Body of pancreas (tissue), 4 donors: Measurements from ENCODE around the gene EZH2. TPM values are rescaled to one million over a fixed set of nuclear protein-coding genes. Genes with fewer than 3 reads are reported as not detected.

Experiments used
- ATAC-seq: fragments of 150-250 bp; one replicate; pipeline ENCODE4 v1.9.1; 2016
- DNase-seq, 4 donors: peaks; one replicate each; pipeline ENCODE4 v3.0.0-alpha.2; 2019
- H3K27ac ChIP-seq, 4 donors: fragments of 200-600 bp; sonication (generic); 1 replicate in 3 of 4; 2 replicates in 1 of 4; pipeline versions ENCODE4 v1.5.1 to v1.6.1; 2016 to 2019; ENCODE audit warnings: mild to moderate bottlenecking in 1 of 4, mixed read lengths in 1 of 4, moderate library complexity in 1 of 4
- H3K27me3 ChIP-seq, 2 donors: fragments of 200-600 bp; sonication (generic); one replicate each; pipeline ENCODE4 v1.6.0; 2016; ENCODE audit warnings: mild to moderate bottlenecking in 1 of 2
- H3K36me3 ChIP-seq, 2 donors: fragments of 200-600 bp; sonication (generic); replicated peaks in 1 of 2; 2 replicates each; pipeline ENCODE4 v1.5.1; 2016; ENCODE audit warnings: low read depth in 2 of 2; ENCODE audit not compliant: insufficient read depth in 1 of 2
- H3K4me1 ChIP-seq: fragments of 200-600 bp; sonication (generic); one replicate; pipeline ENCODE4 v1.6.0; 2016
- H3K4me3 ChIP-seq, 2 donors: fragments of 200-600 bp; sonication (generic); 1 replicate in 1 of 2; 2 replicates in 1 of 2; pipeline ENCODE4 v1.5.1; 2016 to 2019
- H3K9me3 ChIP-seq, 3 donors: fragments of 200-600 bp; sonication (generic); 1 replicate in 2 of 3; 2 replicates in 1 of 3; pipeline ENCODE4 v1.5.1; 2016
- POLR2A ChIP-seq, 3 donors: fragments of 450-650 bp; IDR thresholded peaks; one replicate each; pipeline ENCODE4 v1.6.1; 2016; ENCODE audit warnings: antibody characterized with exemption in 3 of 3, mild to moderate bottlenecking in 2 of 3
- WGBS, 2 donors: methylation state at CpG; one replicate each; pipeline ENCODE4 v1.1.5; 2017; 5-methylcytosine and 5-hydroxymethylcytosine counted together
- intact Hi-C: fragments of 100-400 bp; cut with DNase I; formaldehyde crosslinking; loops from one replicate; pipeline ENCODE4 v1.15.1; 2023
- total RNA-seq, 2 donors: library from RNA; depleted of rRNA; stranded (reverse); fragments of >200 nt; gene quantifications; one replicate each; pipeline ENCODE4 v1.1.0, GENCODE V29; 2016
- TF ChIP-seq, protein P1 (sequence below), 7 experiments: fragments of 450-650 bp in 4 of 7; fragments of 200-600 bp in 3 of 7; sonication (generic) in 3 of 7; IDR thresholded peaks; one replicate each; pipeline ENCODE4 v1.5.1; 2016 to 2019; ENCODE audit warnings: antibody characterized with exemption in 7 of 7

Gene EZH2
- total RNA-seq, 2 donors from 2014 or later, result 3.4 to 4.0 TPM

DNA sequence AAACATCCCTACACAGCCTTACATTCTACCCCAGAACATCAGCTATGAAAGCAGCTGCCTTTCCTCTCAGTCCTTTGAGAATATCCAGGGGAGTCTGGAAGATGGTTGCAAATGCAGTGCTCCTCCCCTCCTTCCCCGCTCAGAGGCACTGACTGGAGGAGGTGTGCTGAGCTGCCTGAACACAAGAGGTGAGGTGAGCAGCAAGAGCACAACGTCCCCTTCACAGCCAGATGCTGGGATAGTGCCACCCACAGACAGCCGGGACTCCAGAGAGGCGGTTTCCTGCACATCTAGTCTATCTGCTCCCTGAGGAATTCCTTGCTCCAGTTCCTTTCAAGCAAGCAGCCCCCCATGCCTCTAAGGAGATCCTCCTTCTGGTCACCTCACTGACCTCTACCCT, 74.2 kb downstream of the EZH2 start:
- no peak for TF ChIP-seq POLR2A (IDR thresholded peaks at IDR 0.05)
- TF ChIP-seq, protein P1, sequence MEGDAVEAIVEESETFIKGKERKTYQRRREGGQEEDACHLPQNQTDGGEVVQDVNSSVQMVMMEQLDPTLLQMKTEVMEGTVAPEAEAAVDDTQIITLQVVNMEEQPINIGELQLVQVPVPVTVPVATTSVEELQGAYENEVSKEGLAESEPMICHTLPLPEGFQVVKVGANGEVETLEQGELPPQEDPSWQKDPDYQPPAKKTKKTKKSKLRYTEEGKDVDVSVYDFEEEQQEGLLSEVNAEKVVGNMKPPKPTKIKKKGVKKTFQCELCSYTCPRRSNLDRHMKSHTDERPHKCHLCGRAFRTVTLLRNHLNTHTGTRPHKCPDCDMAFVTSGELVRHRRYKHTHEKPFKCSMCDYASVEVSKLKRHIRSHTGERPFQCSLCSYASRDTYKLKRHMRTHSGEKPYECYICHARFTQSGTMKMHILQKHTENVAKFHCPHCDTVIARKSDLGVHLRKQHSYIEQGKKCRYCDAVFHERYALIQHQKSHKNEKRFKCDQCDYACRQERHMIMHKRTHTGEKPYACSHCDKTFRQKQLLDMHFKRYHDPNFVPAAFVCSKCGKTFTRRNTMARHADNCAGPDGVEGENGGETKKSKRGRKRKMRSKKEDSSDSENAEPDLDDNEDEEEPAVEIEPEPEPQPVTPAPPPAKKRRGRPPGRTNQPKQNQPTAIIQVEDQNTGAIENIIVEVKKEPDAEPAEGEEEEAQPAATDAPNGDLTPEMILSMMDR (IDR thresholded peaks at IDR 0.05), result no peak
- WGBS, 2 donors, result 81 to 82% methylated on average over 3 to 4 of the region's 4 CpGs
- H3K27ac ChIP-seq, result no peak overlapping the region
- no peaks in the 10 kb centered on the region for H3K9me3 ChIP-seq
- no peak overlapping the region for H3K4me3 ChIP-seq
- H3K36me3 ChIP-seq, result peaks cover 0 to 5% of the 10 kb centered on the region in 2 donors
- intact Hi-C loops, result no loop called here
- H3K4me1 ChIP-seq, result no peaks in the 10 kb centered on the region
- ATAC-seq (no peak), DNase-seq (no peak)
- no peaks in the 10 kb centered on the region for H3K27me3 ChIP-seq

- TF ChIP-seq POLR2A (IDR thresholded peaks at IDR 0.05), result no peak
- TF ChIP-seq, protein P1 (IDR thresholded peaks at IDR 0.05), result no peak
- 77 to 78% methylated on average over 4 of the region's 4 CpGs for WGBS, 2 donors
- no peaks in the 10 kb centered on the region for H3K9me3 ChIP-seq
- intact Hi-C loops, result no loop called here
- ATAC-seq, result no peak
- no peaks in the 10 kb centered on the region for H3K4me1 ChIP-seq
- no peak overlapping the region for H3K27ac ChIP-seq
- no peak for DNase-seq
- H3K4me3 ChIP-seq, result no peak overlapping the region
- H3K36me3 ChIP-seq, result peaks cover 0 to 5% of the 10 kb centered on the region in 2 donors
- no peaks in the 10 kb centered on the region for H3K27me3 ChIP-seq
Measured at GRCh38 chr7:148807436-148807835, 76.7 kb downstream of the EZH2 start.

- intact Hi-C loops, result no loop called here
- WGBS, 2 donors, result 95 to 96% methylated on average over 7 of the region's 7 CpGs
- Histone ChIP-seq H3K9me3 (no peaks in the 10 kb centered on the region), H3K4me3 (no peak overlapping the region), H3K27me3 (no peaks in the 10 kb centered on the region), H3K4me1 (no peaks in the 10 kb centered on the region), H3K27ac (no peak overlapping the region), H3K36me3 (peaks cover 0 to 11% of the 10 kb centered on the region in 2 donors)
- DNase-seq (no peak), ATAC-seq (no peak)
- no peak for TF ChIP-seq POLR2A (IDR thresholded peaks at IDR 0.05)
- TF ChIP-seq, protein P1 (IDR thresholded peaks at IDR 0.05), result no peak
Measured at GRCh38 chr7:148806187-148806586, 77.9 kb downstream of the EZH2 start.

- no peaks in the 10 kb centered on the region for H3K4me1 ChIP-seq
- TF ChIP-seq POLR2A (IDR thresholded peaks at IDR 0.05), result no peak
- TF ChIP-seq, protein P1 (IDR thresholded peaks at IDR 0.05), result no peak
- H3K27me3 ChIP-seq, result no peaks in the 10 kb centered on the region
- no peaks in the 10 kb centered on the region for H3K9me3 ChIP-seq
- WGBS, 2 donors, result 78 to 88% methylated on average over 9 to 10 of the region's 10 CpGs
- no peak overlapping the region for H3K27ac ChIP-seq
- no peak overlapping the region for H3K4me3 ChIP-seq
- no peak for ATAC-seq
- peaks cover 0 to 21% of the 10 kb centered on the region in 2 donors for H3K36me3 ChIP-seq
- intact Hi-C loops, result no loop called here
- no peak for DNase-seq
Measured at GRCh38 chr7:148804343-148805235, 79.5 kb downstream of the EZH2 start.
